Measurements from ENCODE around the gene BBOF1. TPM values are rescaled to one million over a fixed set of nuclear protein-coding genes. Genes with fewer than 3 reads are reported as not detected.
"Not testable (repeated sequence)": the region's sequence is repeated elsewhere in the genome, so short reads cannot be mapped to it uniquely, and the experiment has no call there.

BBOF1 gene
- total RNA-seq, 1 experiment from 2014 or later = 6.8 TPM

GRCh38 chr14:73991092-73991491 lies 28.1 kb upstream of the BBOF1 start:
- H3K4me2 ChIP-seq = no peak overlapping the region
- H3K9me3 ChIP-seq (ENCODE audit: insufficient read depth, low read depth) = no peaks in the 10 kb centered on the region
- H3K27ac ChIP-seq = no peak overlapping the region
- H4K20me1 ChIP-seq (ENCODE audit: insufficient read depth) = no peaks in the 10 kb centered on the region
- no peaks in the 10 kb centered on the region for H3K27me3 ChIP-seq (ENCODE audit: insufficient read depth, low read depth)
- POLR2A ChIA-PET (ENCODE audit: unreplicated experiment) = interaction anchor here (0.7 kb wide), 1 partner anchor 354 kb away, joined by 5 read pairs; no protein-coding TSS in a partner anchor
- TF ChIP-seq CTCF (conservative IDR thresholded peaks at IDR 0.05) = no peak
- TF ChIP-seq EZH2 (IDR thresholded peaks at IDR 0.05; ENCODE audit: low read depth) = no peak
- no peak overlapping the region for H2AFZ ChIP-seq
- DNase-seq = no peak
- no peaks in the 10 kb centered on the region for H3K79me2 ChIP-seq (ENCODE audit: low read depth)
- no peaks in the 10 kb centered on the region for H3K9me2 ChIP-seq (ENCODE audit: insufficient read depth)
- H3K4me3 ChIP-seq = no peak overlapping the region
- CTCF ChIA-PET = no interaction called here
- intact Hi-C loops (cut with micrococcal nuclease; ENCODE audit: unreplicated experiment) = no loop called here
- no peaks in the 10 kb centered on the region for H3K36me3 ChIP-seq (ENCODE audit: low read depth)
- 0 out of 2 replicates have a peak, but pooled peaks cover 4% of the 10 kb centered on the region for H3K4me1 ChIP-seq (replicated peaks; ENCODE audit: insufficient read depth)
- peaks cover 3% of the 10 kb centered on the region; the same call in 1 of the 2 replicates for H3F3A ChIP-seq (ENCODE audit: insufficient read depth, low read depth)
- no TSS peak for BruUV-seq (replicated peaks)

- DNase-seq; intact Hi-C loops (cut with micrococcal nuclease; ENCODE audit: unreplicated experiment); H4K20me1 ChIP-seq (ENCODE audit: insufficient read depth); H3K79me2 ChIP-seq (ENCODE audit: low read depth); H3K36me3 ChIP-seq (ENCODE audit: low read depth); H3K27me3 ChIP-seq (ENCODE audit: insufficient read depth, low read depth); H2AFZ ChIP-seq; H3K4me2 ChIP-seq; H3K27ac ChIP-seq; CTCF ChIA-PET; H3K4me3 ChIP-seq; H3K9me2 ChIP-seq (ENCODE audit: insufficient read depth); BruUV-seq (replicated peaks); H3K4me1 ChIP-seq (replicated peaks; ENCODE audit: insufficient read depth); H3K9me3 ChIP-seq (ENCODE audit: insufficient read depth, low read depth); POLR2A ChIA-PET (ENCODE audit: unreplicated experiment); H3F3A ChIP-seq (ENCODE audit: insufficient read depth, low read depth): not testable (repeated sequence)
Measured at GRCh38 chr14:73994926-73995325, 24.2 kb upstream of the BBOF1 start.

GRCh38 chr14:73995977-73996378 lies 23.2 kb upstream of the BBOF1 start:
- Histone ChIP-seq H3K4me3 (no peak overlapping the region), H3K9me2 (ENCODE audit: insufficient read depth) (no peaks in the 10 kb centered on the region), H2AFZ (no peak overlapping the region), H3K4me2 (no peak overlapping the region), H3K36me3 (ENCODE audit: low read depth) (no peaks in the 10 kb centered on the region), H3K27ac (no peak overlapping the region), H3K27me3 (ENCODE audit: insufficient read depth, low read depth) (no peaks in the 10 kb centered on the region), H4K20me1 (ENCODE audit: insufficient read depth) (no peaks in the 10 kb centered on the region), H3K79me2 (ENCODE audit: low read depth) (no peaks in the 10 kb centered on the region), H3K4me1 (replicated peaks; ENCODE audit: insufficient read depth) (0 out of 2 replicates have a peak, but pooled peaks cover 4% of the 10 kb centered on the region), H3K9me3 (ENCODE audit: insufficient read depth, low read depth) (no peaks in the 10 kb centered on the region), H3F3A (ENCODE audit: insufficient read depth, low read depth) (peaks cover 3% of the 10 kb centered on the region; the same call in 1 of the 2 replicates)
- no peak for DNase-seq
- ChIA-PET CTCF (no interaction called here), POLR2A (ENCODE audit: unreplicated experiment) (no interaction called here)
- no TSS peak for BruUV-seq (replicated peaks)
- intact Hi-C loops (cut with micrococcal nuclease; ENCODE audit: unreplicated experiment) = no loop called here
- TF ChIP-seq EZH2 (IDR thresholded peaks at IDR 0.05; ENCODE audit: low read depth) (no peak), CTCF (conservative IDR thresholded peaks at IDR 0.05) (no peak)

- Histone ChIP-seq H3F3A (ENCODE audit: insufficient read depth, low read depth) (peaks cover 3% of the 10 kb centered on the region; the same call in 1 of the 2 replicates), H3K4me3 (no peak overlapping the region), H2AFZ (no peak overlapping the region), H3K9me2 (ENCODE audit: insufficient read depth) (no peaks in the 10 kb centered on the region), H3K36me3 (ENCODE audit: low read depth) (no peaks in the 10 kb centered on the region), H3K27me3 (ENCODE audit: insufficient read depth, low read depth) (no peaks in the 10 kb centered on the region), H3K9me3 (ENCODE audit: insufficient read depth, low read depth) (no peaks in the 10 kb centered on the region), H3K27ac (no peak overlapping the region), H3K4me1 (replicated peaks; ENCODE audit: insufficient read depth) (0 out of 2 replicates have a peak, but pooled peaks cover 4% of the 10 kb centered on the region), H3K79me2 (ENCODE audit: low read depth) (no peaks in the 10 kb centered on the region), H4K20me1 (ENCODE audit: insufficient read depth) (no peaks in the 10 kb centered on the region), H3K4me2 (no peak overlapping the region)
- intact Hi-C loops (cut with micrococcal nuclease; ENCODE audit: unreplicated experiment) = no loop called here
- BruUV-seq (replicated peaks) = no TSS peak
- no peak for TF ChIP-seq EZH2 (IDR thresholded peaks at IDR 0.05; ENCODE audit: low read depth)
- TF ChIP-seq CTCF (conservative IDR thresholded peaks at IDR 0.05) = no peak
- CTCF ChIA-PET = no interaction called here
- no peak for DNase-seq
- POLR2A ChIA-PET (ENCODE audit: unreplicated experiment) = no interaction called here
Measured at GRCh38 chr14:73996731-73997107, 22.4 kb upstream of the BBOF1 start.

Measured in PC-9 (cell line).